Hypothalamus (tissue), 51 donors: Measurements from ENCODE around the gene FBF1.
"Not testable (repeated sequence)": the region's sequence is repeated elsewhere in the genome, so short reads cannot be mapped to it uniquely, and the experiment has no call there.

Experiments used
- DNase-seq, 51 donors: peaks; one replicate each; lab custom pipeline; 2025; lab: John Stamatoyannopoulos, UW

The FBF1 gene

GRCh38 chr17:75876938-75877751 lies 63.7 kb downstream of the FBF1 start:
- peak in 47 of 51 donors; percentile 38 to 93 (median 79) for DNase-seq

- peak in 3 of 51 donors; percentile 31 to 62 (median 48) for DNase-seq
These were observed 64.5 kb downstream of the FBF1 start for GRCh38 chr17:75876190-75876937.

- peak in 11 of 51 donors; percentile 32 to 75 (median 59) for DNase-seq
These were observed 65.0 kb downstream of the FBF1 start for GRCh38 chr17:75875940-75876189.

GRCh38 chr17:75875182-75875939 lies 65.5 kb downstream of the FBF1 start:
- peak in 17 of 51 donors; percentile 27 to 83 (median 48) for DNase-seq

- no peak for DNase-seq
These were observed 66.3 kb downstream of the FBF1 start for GRCh38 chr17:75874323-75875181.

- no peak for DNase-seq
These were observed 67.1 kb downstream of the FBF1 start for GRCh38 chr17:75873587-75874322.

GRCh38 chr17:75872434-75873351 lies 68.1 kb downstream of the FBF1 start:
- DNase-seq = peak in 20 of 51 donors; percentile 27 to 78 (median 52)

- not testable (repeated sequence) for DNase-seq
These were observed 70.6 kb downstream of the FBF1 start for GRCh38 chr17:75870228-75870627.

- peak in 49 of 51 donors; percentile 40 to 90 (median 76) for DNase-seq
These were observed 71.3 kb downstream of the FBF1 start for GRCh38 chr17:75869282-75870141.

GRCh38 chr17:75868730-75869281 lies 72.0 kb downstream of the FBF1 start:
- peak in 1 of 51 donors; percentile 67 for DNase-seq

GRCh38 chr17:75865404-75866188 lies 75.2 kb downstream of the FBF1 start:
- not testable (repeated sequence) for DNase-seq

- not testable (repeated sequence) for DNase-seq
These were observed 76.0 kb downstream of the FBF1 start for GRCh38 chr17:75864887-75865286.

- DNase-seq = no peak
These were observed 76.4 kb downstream of the FBF1 start for GRCh38 chr17:75864448-75864871.

- DNase-seq = no peak
These were observed 78.9 kb downstream of the FBF1 start for GRCh38 chr17:75861927-75862317.
